ENCODE data around the gene TEX54.

DNA sequence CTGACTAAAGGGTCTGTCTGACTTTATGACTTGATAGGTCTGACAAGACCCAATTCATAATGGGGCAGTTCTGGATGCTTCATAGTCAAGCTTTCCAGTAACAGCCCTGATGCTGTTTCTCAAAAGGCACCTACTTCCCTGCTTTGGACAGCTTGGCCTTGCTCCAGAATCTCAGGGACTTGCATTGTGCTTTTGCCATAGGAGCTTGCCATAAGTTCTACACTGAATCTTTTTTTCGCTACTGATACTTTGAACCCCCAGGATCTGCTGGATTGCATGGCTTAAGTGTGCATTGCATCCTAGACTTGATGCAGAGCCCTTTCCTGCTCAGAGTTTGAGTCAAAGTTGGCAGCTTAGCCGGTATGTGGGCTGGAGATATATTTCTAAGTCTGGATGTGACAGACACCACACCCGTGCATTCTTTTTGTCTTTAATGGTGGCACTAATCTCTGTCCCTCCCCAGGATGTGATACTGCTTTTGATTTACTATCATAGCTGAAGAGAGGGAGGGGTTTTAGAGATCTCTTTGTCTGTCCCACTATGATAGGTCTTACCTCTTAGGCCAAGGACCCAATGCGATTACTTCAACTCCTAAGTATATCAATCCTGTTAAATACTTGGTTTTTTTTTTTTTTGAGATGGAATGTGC lies 31.2 kb upstream of the TEX54 start:
- TF ChIP-seq, protein P1, sequence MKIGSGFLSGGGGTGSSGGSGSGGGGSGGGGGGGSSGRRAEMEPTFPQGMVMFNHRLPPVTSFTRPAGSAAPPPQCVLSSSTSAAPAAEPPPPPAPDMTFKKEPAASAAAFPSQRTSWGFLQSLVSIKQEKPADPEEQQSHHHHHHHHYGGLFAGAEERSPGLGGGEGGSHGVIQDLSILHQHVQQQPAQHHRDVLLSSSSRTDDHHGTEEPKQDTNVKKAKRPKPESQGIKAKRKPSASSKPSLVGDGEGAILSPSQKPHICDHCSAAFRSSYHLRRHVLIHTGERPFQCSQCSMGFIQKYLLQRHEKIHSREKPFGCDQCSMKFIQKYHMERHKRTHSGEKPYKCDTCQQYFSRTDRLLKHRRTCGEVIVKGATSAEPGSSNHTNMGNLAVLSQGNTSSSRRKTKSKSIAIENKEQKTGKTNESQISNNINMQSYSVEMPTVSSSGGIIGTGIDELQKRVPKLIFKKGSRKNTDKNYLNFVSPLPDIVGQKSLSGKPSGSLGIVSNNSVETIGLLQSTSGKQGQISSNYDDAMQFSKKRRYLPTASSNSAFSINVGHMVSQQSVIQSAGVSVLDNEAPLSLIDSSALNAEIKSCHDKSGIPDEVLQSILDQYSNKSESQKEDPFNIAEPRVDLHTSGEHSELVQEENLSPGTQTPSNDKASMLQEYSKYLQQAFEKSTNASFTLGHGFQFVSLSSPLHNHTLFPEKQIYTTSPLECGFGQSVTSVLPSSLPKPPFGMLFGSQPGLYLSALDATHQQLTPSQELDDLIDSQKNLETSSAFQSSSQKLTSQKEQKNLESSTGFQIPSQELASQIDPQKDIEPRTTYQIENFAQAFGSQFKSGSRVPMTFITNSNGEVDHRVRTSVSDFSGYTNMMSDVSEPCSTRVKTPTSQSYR (CRISPR knock-in tag; IDR thresholded peaks at IDR 0.05; ENCODE audit: borderline replicate concordance): no peak
- TF ChIP-seq RAD21 (CRISPR knock-in tag; IDR thresholded peaks at IDR 0.05) (no peak), ZNF318 (CRISPR knock-in tag; IDR thresholded peaks at IDR 0.05) (no peak), ELF1 (CRISPR knock-in tag; IDR thresholded peaks at IDR 0.05) (no peak)
